Motor neuron (in vitro differentiated cells): ENCODE measurements around the gene KCNQ1. TPM values are rescaled to one million over a fixed set of nuclear protein-coding genes. Genes with fewer than 3 reads are reported as not detected.
A peak's percentile ranks its signal among the peaks of the same experiment; 100 is the strongest.

Source experiments
- ATAC-seq, 8 experiments: fragments of 200-7000 bp; cut with Tn5 transposase; replicated peaks in 6 of 8; 2 replicates each; pipeline ENCODE4 v1.8.0; 2021; ENCODE audit warnings: mild to moderate bottlenecking in 8 of 8, moderate library complexity in 8 of 8
- H3K27ac ChIP-seq, 2 donors: fragments of 250-450 bp; sonication (Bioruptor Pico); 2 replicates each; pipeline ENCODE4 v1.9.0; 2021; ENCODE audit warnings: antibody characterized with exemption in 2 of 2, mild to moderate bottlenecking in 2 of 2, moderate library complexity in 1 of 2
- H3K4me1 ChIP-seq, 2 donors: fragments of 250-450 bp; sonication (Bioruptor Pico); replicated peaks in 1 of 2; 2 replicates each; pipeline ENCODE4 v1.6.1; 2021; ENCODE audit warnings: antibody characterized with exemption in 2 of 2, mild to moderate bottlenecking in 2 of 2, moderate library complexity in 1 of 2
- H3K4me3 ChIP-seq, 5 donors: fragments of 250-450 bp; sonication (Bioruptor Pico); 2 replicates each; pipeline ENCODE4 v1.9.0; 2021; ENCODE audit warnings: antibody characterized with exemption in 5 of 5, mild to moderate bottlenecking in 5 of 5, moderate library complexity in 4 of 5
- WGBS, 10 experiments: fragments of 450-650 bp; shearing (Covaris generic); methylation state at CpG; one replicate each; pipeline ENCODE4 v1.0.0; 2022; 5-methylcytosine and 5-hydroxymethylcytosine counted together
- in situ Hi-C, 9 experiments: fragments of 400-800 bp; cut with MboI; loops; one replicate each; pipeline ENCODE4 v1.15.0; 2021; ENCODE audit warnings: low sequenced_read_pairs in 9 of 9, low pct_unique_long_range_greater_than_20kb in 2 of 9; ENCODE audit not compliant: unreplicated experiment in 9 of 9
- total RNA-seq, 8 experiments: library from RNA; unstranded; fragments of 300-600 nt; gene quantifications; 2 replicates each; pipeline versions ENCODE4 v1.2.3 to v1.2.4, GENCODE V29; 2022

The KCNQ1 gene
- total RNA-seq, 8 experiments from 2014 or later, result 0.04 to 0.66 (median 0.20) TPM; not detected in 2

DNA sequence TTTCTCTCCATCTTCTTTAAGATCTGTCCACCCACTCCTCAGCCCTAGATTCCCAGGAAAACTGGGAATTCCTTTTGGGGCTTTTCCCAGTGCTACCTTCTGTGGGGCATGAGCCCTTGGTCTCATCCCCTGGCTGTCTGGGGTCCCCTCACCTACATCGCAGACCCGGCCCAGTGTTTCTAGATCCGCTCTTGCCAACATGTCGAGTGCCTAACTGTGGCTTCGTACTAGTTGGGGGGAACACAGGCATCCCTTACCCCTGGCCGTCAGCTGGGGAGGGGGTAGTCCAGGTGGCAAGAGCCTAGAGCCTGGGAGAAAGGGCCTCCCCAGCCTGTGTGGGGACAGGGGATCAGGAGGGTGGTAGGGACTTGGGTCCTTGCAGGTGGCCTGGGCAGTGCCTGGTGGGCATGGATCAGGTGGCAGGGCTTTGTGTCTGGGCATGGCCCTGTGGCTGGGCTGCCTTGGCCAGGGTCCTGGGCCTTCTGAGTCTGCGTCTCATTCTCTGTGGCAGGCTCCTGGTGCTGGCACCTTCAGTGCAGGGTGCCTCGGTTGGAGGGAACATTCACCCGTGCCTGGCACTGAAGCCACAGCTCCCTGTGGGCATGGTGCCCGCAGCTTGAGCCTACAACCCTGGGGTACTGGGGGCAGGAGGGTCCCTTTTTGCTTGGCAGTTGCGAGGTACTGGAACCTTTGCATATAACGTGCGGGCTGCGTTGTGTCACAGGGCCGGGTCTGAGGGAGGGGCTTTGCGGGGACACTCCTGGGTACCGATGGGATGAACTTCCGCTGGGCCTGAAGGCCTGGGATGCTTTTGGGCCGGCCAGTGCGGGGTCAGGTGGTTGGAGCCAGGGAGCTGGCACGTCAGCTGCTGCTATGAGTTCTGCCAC lies 4.1 kb downstream of the KCNQ1 start:
- Histone ChIP-seq H3K27ac (no peak overlapping the region), H3K4me1 (no peaks in the 10 kb centered on the region), H3K4me3 (no peak overlapping the region)
- in situ Hi-C loops, result loop anchor here in 2 of 9 experiments (25.0 kb wide), 2 partner anchors 262 to 438 kb away; partner anchors contain the start of gene CDKN1C (in 1 of the 2)
- WGBS, 10 experiments, result 4 to 83% (median 59%) methylated on average over 1 to 5 of the region's 21 CpGs; no CpG with 5 or more reads in 5 of the 10 experiments
- no peak for ATAC-seq

DNA sequence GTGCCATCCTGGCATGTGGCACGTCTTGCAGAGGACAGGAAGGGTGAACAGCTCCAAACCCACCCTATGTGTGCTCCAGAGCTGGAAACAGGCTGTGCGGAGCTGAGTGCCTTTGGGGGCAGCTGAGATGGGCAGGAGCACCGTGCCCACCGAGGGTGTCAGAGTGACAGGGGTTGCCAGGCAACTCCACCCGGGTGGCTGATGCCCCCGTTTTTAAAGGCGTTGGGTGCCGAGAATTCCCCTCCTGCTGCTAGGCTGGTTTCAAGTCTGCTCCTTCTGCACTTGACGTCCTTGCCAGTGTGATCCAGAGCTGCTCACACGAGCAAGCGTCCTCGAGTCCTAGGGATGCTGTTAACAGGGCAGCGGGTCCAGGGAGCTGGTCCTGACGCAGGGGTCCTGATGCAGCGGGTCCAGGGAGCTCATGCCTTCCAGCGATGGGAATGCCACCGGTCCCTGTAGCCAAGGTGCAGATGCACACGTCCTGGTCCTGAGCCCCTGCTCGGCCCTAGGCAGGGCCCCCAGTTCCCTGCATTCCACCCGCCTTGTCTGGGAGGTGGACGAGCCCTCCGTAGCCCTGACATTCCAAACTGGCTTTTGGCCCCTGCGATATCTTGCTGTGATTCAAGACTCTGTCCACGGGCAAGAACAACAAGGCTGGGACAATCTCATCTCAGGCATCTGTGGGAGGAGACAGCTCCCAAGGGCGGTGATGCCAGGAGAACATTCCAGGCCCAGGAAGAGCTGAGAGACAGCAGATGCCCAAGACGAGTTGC lies 4.9 kb downstream of the KCNQ1 start:
- WGBS, 10 experiments, result 20 to 90% (median 50%) methylated on average over 2 to 6 of the region's 26 CpGs; no CpG with 5 or more reads in 5 of the 10 experiments
- Histone ChIP-seq H3K4me3 (no peak overlapping the region), H3K27ac (no peak overlapping the region), H3K4me1 (no peaks in the 10 kb centered on the region)
- ATAC-seq, result no peak
- in situ Hi-C loops, result loop anchor here in 2 of 9 experiments (25.0 kb wide), 2 partner anchors 262 to 438 kb away; partner anchors contain the start of gene CDKN1C (in 1 of the 2)

DNA sequence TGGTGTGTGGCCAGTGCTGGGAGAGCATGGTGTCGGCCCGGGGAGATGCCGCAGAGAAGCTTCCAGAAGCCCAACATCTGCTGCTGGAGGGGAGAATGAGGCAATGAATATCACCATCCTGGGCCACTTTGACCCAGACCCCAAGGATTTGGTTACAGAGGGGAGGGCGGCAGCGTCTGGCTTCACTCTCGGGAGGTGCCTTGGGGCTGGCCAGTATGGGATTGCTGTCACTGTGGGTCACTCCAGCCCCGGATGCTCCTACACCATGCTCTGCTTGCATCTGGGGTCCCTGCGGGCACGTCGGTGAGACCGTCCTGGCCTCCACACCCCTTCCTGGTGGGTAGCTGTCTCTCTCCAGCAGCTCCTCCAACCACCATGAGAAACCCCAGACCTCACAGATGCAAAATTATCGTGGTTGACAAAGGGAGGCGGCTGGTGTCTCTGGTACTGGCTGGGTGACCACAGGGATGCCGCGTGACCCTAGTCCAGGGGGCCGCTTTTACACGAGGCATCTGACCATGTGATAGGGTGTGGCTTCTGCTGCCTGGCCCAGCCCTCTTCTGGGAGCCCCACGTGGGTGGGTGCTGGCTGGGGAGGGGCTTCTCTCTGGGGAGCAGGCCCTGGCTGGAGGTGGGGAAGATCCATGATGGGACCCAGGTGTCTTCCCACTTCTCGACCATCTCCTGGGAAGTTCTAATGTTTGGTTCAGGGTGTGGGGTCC lies 5.7 kb downstream of the KCNQ1 start:
- in situ Hi-C loops, result no loop called here
- ATAC-seq, result no peak
- H3K27ac ChIP-seq, result no peak overlapping the region

DNA sequence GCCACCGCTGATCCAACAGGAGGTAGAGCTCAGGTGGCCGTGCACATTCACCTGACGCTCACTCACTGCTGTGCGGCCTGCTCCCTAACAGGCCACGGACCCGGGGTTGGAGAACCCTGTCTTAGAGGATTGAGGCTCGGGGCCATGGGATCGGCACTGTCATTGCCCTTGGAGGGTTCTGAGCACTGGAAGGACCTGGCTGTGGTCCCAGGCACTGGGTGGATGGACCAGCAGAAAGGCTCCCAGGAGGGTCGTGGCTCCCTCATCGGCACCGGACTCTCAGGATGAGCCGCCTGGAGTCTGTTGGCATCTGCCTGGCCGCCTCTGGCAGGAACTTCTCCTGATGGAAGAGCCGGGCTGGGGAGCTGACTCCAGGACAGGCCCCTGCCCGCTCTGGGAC lies 6.5 kb downstream of the KCNQ1 start:
- Histone ChIP-seq H3K27ac (no peak overlapping the region), H3K4me3 (no peak overlapping the region), H3K4me1 (no peaks in the 10 kb centered on the region)
- in situ Hi-C loops, result no loop called here
- no peak for ATAC-seq
- 40 to 93% (median 82%) methylated on average over 1 to 9 of the region's 15 CpGs; no CpG with 5 or more reads in 3 of the 10 experiments for WGBS, 10 experiments

More for the DNA sequence above, 5.7 kb downstream of the KCNQ1 start:
- Histone ChIP-seq H3K4me1 (no peaks in the 10 kb centered on the region), H3K4me3 (no peak overlapping the region)
- 0 to 90% (median 20%) methylated on average over 1 to 8 of the region's 19 CpGs; no CpG with 5 or more reads in 5 of the 10 experiments for WGBS, 10 experiments

DNA sequence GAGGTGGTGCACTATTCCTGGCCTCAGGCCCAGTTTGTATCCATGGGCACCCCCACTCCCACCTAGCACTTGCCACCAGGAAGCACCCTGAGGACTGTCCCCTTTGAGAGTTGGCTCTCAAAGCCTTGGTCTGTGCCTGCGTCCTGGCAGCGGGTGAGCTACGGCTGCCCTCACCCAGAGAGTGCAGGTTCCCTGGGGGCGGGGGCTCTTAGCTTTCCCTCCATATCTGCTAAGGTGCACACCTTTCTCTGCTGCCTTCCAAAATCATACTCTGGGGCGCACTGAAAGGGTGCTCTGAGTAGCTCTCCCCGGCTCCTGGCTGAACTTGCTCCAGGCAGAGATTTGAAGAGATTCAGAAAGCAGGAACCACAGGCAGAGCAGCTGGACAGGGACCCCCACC lies 7.1 kb downstream of the KCNQ1 start:
- Histone ChIP-seq H3K4me1 (no peaks in the 10 kb centered on the region), H3K4me3 (no peak overlapping the region), H3K27ac (no peak overlapping the region)
- in situ Hi-C loops, result no loop called here
- no peak for ATAC-seq
- WGBS, 10 experiments, result 20 to 67% methylated on average over 1 to 2 of the region's 6 CpGs; no CpG with 5 or more reads in 8 of the 10 experiments

DNA sequence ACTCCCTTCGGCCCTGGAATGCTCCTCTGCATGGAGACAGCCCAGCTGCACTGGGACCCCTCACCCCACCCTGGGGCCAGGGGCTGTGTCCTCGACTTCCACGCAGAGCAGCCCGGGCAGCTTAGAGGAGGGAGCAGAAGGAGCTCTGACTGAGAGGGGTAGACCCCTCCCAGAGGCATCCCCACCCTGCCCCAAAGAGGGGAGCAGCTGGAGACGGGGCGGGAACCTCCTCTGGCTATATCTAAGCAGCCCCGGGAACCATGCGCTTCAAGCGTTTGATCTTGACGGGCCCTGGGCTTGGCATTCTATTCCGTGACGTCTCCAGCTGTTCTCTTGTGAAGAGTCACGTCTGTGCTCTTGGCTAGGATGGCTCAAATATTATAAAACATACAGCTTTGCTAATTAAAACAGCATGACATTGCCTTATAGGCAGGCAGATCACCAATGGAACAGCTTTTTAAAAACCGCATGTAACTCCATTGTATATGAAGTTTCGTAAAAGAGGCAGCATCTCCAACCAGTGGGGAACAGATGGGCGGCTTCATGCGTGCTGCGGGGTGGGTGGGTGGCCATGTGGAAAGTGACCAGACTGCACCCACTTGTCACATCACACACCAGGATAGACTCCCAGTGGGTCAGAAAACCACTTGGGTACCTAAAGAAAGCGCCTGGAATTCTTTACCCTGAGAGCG lies 7.7 kb downstream of the KCNQ1 start:
- H3K4me3 ChIP-seq, result no peak overlapping the region
- in situ Hi-C loops, result no loop called here
- no peaks in the 10 kb centered on the region for H3K4me1 ChIP-seq
- H3K27ac ChIP-seq, result no peak overlapping the region
- ATAC-seq, result peak in 5 of 8 experiments; percentile 31 to 74 (median 39)
- 0 to 81% (median 13%) methylated on average over 1 to 12 of the region's 20 CpGs; no CpG with 5 or more reads in 2 of the 10 experiments for WGBS, 10 experiments

DNA sequence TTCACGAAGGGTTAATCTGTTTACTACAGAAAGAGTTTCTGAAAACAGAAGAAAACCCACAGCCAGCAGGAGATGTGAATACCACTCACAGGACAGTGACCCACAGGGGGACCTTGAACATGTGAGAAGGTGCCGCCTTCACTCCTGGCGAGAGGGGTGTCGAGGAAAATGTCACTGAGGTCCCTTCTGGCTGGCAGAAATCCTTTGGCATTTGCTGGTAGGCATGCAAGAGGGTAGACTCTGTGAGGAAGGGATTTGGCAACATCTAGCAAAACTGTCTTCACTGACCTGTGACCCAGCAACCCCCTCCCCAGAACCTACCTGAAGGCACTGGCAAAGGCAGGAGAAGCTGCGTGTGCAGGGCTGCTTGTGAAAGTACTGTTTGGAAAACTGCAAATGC lies 8.6 kb downstream of the KCNQ1 start:
- ATAC-seq, result no peak
- WGBS, 10 experiments, result 0 to 100% (median 80%) methylated on average over 1 to 2 of the region's 5 CpGs; no CpG with 5 or more reads in 3 of the 10 experiments
- in situ Hi-C loops, result no loop called here

DNA sequence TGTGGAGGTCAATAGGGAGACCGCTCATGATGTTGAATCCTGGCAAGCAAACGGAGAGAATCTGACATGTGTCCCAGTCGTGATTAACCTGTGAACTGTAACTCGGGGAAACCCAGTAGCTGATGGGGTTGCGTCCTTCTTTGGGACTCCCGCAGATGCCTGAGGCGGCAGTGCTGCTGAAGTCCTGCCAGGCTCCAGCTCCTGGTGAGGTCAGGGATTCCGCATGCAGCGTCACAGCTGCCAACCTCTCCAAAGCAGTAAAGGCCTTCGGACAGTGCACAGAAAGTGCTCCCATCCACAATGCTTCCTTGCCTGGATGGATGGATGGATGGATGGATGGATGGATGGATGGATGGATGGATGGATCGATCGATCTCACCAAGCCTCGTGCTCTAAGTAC lies 13.5 kb downstream of the KCNQ1 start:
- Histone ChIP-seq H3K27ac (no peak overlapping the region), H3K4me3 (no peak overlapping the region), H3K4me1 (no peaks in the 10 kb centered on the region)
- WGBS, 10 experiments, result 65 to 80% (median 69%) methylated on average over 1 to 6 of the region's 13 CpGs; no CpG with 5 or more reads in 3 of the 10 experiments
- no peak for ATAC-seq
- in situ Hi-C loops, result no loop called here

More for the DNA sequence above, 8.6 kb downstream of the KCNQ1 start:
- Histone ChIP-seq H3K4me1 (no peaks in the 10 kb centered on the region), H3K4me3 (no peak overlapping the region), H3K27ac (no peak overlapping the region)

DNA sequence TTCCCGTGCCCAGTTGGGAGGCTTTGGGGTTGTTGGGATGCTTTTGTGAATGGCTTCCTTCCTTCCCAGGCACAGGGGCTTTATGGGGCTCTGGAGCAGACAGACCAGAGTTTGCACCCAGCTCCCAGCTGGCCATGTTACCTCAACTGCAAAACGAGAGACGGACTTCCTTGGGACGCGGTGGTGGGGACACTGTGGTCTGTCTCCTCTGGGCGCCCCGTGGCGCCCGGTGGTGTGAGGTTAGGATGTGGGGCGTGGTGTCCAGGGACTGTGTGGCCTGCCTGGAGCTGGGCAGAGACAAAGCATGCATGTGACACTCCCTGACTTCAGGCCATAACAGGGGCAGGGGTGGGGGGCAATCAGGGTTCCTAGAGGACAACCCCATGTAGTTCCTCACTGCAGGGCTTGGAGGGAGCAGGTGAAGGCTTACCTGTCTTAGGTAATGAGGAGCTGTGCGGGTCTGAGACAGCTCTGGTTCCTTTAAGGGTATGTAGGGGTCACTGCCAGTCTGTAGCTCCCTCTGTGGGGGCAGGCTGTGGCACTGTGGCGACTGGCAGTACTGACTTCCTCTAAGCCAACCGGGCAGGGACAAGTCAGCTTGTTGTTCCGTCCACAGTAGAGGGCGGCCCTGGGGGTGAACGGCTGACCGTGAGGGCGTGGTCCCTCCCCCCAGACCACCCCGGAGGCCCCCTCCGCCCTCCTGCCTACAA lies 14.4 kb downstream of the KCNQ1 start:
- no peak for ATAC-seq
- Histone ChIP-seq H3K4me1 (no peaks in the 10 kb centered on the region), H3K4me3 (no peak overlapping the region), H3K27ac (no peak overlapping the region)
- in situ Hi-C loops, result no loop called here
- 0 to 80% (median 70%) methylated on average over 1 to 9 of the region's 20 CpGs; no CpG with 5 or more reads in 3 of the 10 experiments for WGBS, 10 experiments

DNA sequence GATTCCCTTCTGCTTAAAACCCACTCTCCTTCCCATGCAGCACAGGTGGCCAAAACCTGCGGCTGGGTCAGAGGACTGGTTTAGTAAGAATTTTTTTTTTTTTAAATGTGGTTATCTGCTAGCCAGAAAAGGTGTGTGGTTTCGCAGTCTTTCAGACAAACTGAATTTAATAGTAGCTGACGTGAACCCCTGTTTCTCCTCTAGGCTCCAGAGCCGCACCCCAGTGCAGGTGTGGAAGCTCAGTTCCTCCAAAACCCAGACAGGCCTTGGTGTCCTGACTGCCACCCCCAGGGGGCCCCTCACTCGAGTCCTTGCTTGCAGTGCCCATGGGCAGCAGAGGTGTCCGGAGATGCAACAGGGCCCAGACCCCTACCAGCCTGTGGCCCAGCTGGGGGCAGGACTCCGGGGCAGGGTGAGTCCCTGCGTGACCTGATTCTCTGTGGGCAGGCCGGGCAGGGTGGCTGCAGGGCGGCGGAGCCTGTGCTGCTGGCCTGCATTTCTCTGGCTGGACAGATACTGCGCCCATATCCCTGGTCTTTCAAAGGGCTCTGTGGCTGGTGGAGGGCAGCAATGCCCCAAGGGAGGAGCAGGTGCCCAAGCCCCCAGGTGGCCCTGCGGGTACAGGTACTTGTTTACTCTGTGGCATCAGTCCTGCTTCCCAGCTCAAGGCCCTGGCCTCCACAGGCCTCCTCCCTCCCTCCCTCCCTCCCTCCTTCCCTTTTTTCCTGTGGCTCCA lies 15.2 kb downstream of the KCNQ1 start:
- Histone ChIP-seq H3K4me1 (no peaks in the 10 kb centered on the region), H3K27ac (no peak overlapping the region), H3K4me3 (no peak overlapping the region)
- WGBS, 10 experiments, result 40 to 75% (median 46%) methylated on average over 1 to 3 of the region's 13 CpGs; no CpG with 5 or more reads in 6 of the 10 experiments
- no peak for ATAC-seq
- in situ Hi-C loops, result no loop called here

DNA sequence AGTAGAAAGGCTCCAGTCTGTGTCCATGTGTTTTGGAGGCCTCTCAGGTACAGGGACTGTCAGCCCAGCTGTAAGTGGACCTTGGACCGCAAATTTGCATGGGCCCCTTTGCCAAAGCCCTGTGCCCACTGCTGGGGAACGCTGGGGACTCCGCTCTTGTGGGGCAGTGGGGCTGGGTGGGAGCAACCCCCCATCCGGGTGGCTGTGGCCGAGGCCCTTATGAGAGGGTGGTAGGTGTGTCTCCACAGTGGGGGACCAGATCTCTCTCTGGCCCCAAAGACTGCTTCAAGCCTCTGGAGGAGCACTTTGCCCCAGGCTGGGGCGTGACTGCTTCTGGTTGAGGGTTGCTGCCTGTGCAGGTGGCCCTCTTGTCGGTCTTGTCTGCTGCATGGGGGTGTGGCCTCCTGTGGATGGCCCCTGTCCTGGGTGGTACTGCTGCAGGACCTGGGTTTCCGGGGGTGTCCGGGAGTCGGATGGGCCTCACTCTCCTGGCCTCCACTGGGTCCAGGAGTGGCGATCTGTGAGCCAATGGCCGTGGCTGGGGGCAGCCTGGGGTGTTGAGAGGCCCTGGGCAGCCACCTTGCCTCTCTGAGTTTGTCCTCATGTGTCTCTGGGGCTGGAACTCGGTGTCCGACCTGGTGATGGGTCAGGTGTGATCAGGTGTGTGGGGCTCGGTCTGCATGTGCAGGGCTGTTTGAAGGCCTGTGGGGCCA lies 15.9 kb downstream of the KCNQ1 start:
- Histone ChIP-seq H3K4me3 (no peak overlapping the region), H3K4me1 (no peaks in the 10 kb centered on the region), H3K27ac (no peak overlapping the region)
- ATAC-seq, result no peak
- 50 to 87% (median 70%) methylated on average over 1 to 3 of the region's 15 CpGs; no CpG with 5 or more reads in 6 of the 10 experiments for WGBS, 10 experiments
- in situ Hi-C loops, result no loop called here
